ENCODE measurements around the gene MLEC.
"Not testable (repeated sequence)": the region's sequence is repeated elsewhere in the genome, so short reads cannot be mapped to it uniquely, and the experiment has no call there.

The MLEC gene

DNA sequence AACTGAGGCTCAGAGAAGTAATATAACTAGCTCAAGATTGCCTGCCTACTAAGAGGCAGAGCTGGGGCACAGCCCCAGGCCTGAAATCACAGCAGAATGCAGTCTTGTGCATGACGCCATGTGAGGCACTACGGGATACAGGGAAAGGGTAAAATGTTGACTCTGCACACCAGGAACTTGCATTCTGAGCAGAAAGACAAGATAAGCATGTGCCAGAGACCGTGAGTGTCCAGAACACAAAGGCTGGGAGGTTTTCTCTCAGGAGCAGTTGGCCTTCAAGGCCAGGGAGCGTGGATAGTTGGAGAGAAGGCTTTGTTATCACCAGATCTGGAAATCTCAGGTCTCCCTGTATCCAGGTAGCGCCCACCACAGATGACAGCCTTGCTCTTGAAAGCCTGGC lies 23.2 kb upstream of the MLEC start:
- no peak for DNase-seq

DNA sequence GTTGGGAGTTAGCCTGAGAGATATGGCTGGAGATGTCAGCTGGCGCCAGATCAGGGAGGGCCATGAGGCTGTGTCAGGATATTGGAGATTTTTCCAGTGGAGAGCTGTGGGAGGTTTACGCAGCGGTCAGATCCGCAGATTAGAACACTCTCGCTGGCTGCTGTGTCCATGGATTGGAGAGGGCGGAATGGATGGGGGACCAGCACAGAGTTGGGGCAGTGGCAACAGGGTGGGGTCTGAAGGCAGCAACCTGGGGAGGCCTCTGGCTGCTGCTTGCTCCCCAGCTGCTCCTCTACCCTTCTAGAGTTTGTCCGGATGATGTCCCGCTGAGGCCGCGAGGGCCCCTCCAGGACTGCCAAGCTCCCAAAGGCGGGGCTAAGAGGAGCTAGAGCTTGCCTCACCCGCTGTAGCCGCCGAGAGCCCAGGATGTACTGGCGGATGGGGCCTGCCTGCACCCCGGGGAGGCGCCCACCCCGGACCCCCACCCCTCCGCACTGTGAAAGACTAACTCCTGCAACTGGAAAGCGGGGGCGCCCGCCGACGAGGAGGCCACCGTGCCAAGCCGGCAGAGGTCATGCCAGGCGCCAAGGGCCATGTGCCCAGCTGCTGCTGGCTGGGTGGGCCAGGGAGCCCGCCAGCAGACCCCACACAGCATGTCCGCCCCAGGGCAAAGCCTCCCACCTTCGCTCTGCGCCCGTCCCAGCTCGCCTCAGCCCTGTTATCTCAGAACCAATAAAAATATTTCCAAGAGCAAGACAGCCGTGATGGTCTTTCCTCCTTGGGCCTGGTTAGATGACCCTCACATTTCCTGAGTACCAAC lies 20.2 kb upstream of the MLEC start:
- no peak for DNase-seq

DNA sequence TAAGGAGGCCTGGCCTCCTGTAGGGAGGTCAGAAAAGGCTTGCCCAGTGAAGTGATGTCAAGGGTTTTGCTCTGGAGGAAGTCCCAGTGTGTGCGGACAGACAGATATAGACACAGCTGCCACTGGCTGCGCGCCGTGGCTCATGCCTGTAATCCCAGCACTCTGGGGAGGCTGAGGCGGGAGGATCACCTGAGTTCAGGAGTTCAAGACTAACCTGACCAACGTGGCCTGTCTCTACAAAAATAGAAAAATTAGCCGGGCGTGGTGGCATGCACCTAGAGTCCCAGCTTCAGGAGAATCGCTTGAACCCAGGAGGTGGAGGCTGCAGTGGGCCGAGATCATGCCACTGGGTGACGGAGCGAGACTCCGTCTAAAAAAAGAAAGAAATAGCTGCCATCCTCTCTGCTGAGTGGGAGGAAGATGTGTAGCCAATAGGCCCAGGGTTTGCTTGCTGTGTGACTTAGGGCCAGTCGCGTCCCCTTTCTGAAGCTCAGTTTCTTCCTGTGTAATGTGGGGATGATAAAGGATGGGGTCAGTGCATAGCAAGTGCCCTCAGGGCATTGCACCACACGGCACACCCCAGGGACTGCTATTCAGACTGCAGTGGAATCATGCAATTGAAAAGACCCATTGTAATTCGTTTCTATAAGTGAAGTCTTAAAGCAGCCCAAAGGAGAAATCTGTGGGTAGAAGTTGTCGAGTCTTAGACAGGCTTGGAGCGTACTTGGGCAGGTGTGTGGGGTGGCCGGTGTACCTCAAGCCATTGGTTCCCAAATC lies 18.7 kb upstream of the MLEC start:
- no peak for DNase-seq

DNA sequence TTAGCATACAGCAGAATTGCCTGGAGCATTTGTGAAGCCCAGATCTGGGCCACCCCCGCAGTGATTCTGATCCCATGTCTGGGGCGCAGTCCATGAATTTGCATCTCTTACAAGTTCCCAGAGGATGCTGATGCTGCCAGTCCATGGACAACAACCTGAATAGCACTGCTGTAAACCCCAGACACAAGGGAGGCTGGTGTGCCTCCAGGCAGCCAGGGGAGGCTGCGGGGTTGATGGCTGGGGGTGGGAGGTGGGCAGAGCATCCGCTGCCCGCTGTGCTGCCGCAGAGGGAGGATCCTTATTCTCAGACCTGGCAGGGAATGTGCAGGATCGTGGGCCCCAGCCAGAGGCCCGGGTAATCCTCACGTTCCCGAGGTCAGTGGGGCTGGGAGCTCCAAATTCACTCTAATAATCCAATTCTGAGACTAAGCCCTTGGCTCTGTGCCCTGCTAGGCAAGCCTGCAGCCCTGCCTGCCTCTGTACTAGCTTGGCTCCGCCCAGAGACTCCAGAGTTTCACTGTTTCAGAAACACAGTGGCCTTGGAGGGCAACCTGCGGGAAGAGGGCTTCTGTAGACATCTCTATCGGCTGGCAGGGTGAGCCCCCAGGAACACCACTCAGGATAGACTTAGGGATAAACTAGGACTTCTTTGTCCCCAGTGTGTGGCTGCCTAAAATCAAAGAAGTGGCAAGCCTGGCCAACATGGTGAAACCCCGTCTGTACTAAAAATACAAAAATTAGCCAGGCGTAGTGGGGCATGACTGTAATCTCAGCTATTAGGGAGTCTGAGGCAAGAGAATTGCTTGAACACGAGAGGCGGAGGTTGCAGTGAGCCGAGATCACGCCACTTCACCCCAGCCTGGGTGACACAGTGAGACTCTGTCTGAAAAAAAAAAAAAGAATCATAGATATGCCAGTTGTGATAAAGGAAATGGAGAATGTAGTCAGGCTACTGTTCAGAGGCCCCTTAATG lies 17.8 kb upstream of the MLEC start:
- DNase-seq = no peak

DNA sequence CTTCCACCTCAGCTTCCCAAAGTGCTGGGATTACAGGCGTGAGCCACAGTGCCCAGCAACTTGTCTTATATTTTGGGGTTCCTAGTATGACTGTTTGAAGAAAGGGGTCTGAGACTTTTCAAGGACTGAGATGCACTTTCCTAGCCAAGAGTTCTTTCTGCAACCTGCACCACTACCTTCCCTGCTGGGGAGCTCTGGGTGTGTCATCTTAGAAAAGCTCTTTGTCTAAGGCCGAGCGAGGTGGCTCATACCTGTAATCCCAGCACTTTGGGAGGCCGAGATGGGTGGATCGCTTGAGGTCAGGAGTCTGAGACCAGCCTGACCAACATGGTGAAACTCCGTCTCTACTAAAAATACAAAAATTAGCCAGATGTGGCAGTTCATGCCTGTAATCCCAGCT lies 16.7 kb upstream of the MLEC start:
- not testable (repeated sequence) for DNase-seq

DNA sequence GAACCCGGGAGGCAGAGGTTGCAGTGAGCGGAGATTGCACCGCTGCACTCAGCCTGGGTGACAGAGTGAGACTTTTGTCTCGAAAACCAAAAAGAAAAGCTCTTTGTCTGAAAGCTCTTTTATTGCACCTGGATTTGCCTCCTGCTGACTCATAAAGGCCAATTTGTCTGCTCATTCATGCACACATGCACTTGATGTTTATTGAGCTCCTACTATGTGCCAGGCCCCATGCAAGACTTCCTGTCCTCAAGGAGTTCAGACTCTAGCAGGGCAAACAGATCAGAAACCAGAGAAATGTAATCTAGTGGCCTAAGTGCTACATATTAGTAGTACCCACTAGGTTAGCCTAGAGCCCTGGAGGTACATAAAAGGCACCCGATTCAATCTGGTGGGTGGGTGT lies 16.3 kb upstream of the MLEC start:
- no peak for DNase-seq

DNA sequence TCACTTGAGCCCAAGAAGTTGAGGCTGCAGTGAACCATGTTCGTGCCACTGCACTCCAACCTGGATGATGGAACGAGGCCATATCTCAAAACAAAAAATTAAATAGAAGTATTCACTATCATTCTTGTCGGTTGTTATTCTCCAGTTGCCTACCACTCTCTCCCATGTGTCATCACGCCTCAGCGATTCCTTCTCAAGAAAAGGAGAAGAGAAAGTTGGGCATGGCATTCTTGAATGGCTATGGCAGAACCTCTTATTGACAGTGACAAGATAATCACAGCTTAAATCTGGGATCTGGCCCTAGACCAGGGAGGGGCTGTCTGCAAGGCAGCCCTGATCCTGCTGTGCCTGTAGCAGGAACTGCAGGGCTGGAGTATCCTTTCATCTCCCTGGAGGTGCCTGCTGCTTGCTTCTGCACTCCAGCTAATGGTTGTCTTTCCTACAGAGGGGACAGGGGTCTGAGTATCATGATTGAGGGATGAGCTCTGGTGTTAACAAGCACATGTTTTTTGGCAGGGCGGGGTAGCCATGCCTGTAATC lies 12.8 kb upstream of the MLEC start:
- peak; percentile 67 for DNase-seq

DNA sequence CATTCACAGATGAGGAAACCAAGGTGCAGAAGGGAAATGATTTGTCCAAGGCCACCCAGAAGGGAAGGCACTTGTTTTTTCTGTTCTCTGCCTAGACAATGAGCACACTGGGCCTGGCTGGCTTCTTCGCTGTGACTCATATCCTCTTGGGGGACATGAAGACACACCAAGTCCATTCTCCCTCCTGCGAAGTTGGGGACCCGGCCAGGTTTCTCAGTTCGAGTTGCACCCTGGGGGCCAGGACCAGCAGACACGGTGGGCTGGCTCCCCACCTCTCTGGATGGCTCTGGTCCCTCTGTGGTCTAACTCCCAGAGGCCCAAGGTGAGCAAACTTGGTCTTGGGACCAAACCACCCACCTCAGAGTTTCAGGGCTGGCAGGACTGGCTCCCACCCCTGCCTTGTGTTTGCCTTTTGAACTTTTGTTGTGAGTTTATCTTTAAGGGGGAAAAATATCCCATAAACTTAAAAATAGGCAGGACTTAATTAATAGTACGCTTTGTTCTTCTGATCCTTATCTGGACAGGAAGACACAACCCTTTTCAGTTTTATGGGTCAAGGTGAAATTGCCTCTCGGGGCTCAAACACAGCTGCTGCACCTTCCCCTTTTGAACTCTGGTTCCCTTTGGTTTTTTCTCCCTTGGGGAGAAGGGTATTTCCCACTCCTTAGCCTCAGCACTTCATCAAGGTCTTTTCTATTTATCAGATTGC lies 9.0 kb upstream of the MLEC start:
- peak; percentile 46 for DNase-seq

DNA sequence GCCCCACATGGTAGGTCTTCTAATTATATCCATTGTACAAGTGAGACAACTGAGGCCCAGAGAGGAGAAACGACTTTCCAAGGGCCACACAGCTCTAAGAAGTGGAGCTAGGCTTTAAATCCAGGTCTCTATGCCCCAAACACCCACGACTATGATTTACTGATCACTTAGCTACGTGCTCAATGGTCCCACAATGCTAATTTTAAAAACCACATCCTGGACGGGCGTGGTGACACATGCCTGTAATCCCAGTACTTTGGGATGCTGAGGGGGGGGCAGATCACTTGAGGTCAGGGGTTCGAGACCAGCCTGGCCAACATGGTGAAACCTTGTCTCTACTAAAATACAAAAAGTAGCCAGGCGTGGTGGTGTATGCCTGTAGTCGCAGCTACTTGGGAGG lies 8.4 kb upstream of the MLEC start:
- DNase-seq = no peak

DNA sequence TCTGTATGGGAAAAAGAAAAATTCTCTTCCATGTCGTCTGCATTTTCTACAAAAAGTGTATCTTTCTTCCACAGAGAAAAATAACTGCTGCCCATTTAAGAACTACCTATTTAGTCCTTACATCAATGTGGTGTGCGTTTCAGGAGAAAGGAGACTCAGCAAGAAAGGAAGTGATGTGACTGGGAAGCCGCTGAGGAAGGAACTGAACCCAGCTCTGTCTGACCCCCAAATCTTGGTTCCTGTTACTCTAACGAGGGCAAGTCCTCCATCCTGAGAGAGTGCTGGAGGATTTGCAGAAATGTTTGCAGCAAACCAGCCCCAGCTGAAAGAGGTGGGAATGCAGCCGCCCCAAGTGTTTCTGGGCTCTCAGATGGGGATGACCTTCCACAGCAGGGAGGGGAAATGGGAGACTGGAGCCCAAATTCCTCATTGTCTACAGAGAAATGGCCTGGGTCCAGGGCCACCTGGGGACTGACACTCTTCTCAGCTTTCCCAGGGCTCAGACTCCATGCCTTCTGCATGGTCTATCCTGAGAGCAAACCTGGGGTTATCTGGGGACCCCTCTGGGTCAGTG lies 6.7 kb upstream of the MLEC start:
- peak; percentile 23 for DNase-seq

DNA sequence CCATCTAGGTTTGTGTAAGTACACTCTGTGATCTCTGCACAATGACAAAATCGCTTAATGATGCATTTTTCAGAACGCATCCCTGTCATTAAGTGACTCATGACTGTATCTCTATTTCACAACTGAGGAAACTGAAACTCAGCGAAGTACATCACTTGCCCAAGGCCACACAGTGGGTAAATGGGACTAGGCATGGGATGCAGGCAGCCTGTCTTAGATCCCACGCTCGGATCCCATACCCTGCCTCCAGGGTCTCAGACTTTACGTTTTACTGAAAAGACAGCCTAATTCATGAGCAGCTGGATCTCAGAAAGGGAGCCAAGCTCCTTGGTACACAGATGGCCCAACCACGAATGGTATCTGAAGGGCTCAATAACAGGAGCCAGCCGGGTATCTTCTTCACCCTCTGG lies 2.4 kb upstream of the MLEC start:
- peak; percentile 94 for DNase-seq

DNA sequence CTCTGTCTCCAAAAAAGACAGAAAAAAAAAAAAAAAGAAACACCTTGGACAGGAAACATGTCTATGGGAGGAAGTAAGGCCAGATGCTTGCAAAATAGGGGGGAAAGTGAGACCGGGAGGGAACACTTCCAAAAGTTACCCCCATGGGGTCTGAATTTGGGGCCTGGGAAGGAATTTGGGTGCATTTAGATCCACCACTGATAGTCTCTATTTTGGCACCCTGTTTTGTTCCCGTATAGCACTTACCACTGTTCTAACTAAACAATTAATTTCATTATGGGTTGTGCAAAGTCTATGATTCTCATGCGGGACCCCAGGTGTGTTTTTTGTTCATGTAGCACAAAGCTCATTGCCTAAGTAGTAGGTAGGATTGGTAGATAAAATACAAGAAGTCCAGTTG lies 1.4 kb upstream of the MLEC start:
- no peak for DNase-seq

DNA sequence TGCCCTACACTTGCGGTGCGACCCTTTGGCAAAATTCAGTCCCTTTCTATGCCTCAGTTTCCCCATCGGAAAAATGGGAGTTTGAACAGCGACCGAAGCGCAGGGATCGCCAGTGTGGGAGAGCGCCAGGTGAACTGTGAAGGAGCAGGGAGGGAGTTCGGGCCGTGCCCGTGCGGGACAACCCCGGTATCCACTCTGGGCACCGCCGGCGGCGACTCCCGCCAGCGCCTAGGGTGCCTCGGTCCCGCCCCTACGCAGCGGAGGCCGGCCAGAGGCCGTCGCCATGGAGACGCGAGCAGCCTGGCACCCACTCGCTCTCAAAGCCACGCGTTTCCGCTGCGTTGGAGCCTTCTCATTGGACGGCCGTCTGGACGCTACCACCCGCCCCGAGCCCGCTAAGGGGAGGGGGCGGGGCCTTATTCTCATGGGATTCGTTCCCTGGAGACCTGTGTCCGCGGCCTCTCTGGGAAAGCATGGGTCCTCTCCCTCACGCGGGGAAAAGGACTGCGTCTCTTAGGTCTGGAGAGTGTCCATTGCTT lies 729 bp upstream of the MLEC start:
- peak; percentile 100 for DNase-seq

DNA sequence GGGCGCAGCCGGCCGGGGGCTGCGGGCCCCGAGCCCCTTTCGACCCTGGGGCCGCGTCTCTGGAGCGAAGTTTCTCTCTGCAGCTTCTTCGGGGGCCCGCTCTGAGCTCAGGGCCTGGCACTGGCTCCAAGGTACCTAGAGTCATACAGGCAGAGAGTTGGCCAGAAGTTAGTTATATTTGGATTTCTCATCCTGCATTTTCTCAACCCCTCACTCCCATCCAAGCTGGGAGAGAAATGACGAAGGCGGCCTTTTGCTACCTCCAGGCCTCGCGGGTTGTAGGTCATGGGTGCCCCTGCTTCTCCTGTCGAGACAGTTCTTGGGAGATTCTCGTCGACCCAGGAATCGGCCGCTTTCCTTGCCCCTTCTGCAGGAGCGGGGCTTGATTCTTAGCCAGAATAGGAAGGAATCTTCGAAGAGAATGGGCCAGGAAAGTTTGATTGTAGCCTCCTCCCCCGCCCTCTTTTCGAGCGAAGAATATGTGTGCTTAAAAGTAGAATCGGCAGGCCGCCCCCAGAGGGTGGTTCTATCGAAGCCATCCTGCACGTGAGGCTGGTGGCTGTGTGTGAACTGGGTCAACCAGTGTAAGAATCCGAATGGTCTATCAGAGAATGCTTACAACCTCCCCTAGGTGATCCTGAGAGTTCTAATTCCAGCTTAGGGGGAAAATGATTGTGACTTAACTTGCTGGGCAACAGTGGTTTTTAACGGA lies 785 bp downstream of the MLEC start:
- peak; percentile 49 for DNase-seq

DNA sequence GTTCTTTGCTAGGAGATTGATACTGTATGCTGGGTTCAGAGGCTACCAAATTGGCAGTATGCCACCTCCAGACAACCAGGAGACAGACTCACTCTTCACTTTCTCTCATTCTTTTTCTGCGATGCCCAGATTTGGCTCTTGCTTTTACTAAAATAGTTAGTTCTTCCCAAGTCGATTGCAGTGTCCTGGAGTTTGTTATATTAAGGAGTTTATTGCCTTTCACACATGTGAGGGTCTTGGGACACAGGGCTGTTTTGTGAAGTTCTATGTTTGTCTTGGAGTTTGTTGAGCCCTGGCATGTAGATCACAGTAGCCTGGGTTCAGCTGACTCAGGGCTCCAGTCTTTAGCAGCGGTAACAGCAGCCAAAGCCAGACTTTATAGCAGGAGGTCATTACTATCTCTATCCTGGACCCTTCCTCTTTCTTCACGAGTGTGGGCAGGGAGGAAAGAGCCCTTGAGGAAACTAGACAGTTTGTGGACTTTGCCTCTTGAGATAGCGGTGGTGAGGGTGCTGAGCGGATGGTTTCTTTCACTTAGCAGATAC lies 1.6 kb downstream of the MLEC start:
- peak; percentile 48 for DNase-seq

DNA sequence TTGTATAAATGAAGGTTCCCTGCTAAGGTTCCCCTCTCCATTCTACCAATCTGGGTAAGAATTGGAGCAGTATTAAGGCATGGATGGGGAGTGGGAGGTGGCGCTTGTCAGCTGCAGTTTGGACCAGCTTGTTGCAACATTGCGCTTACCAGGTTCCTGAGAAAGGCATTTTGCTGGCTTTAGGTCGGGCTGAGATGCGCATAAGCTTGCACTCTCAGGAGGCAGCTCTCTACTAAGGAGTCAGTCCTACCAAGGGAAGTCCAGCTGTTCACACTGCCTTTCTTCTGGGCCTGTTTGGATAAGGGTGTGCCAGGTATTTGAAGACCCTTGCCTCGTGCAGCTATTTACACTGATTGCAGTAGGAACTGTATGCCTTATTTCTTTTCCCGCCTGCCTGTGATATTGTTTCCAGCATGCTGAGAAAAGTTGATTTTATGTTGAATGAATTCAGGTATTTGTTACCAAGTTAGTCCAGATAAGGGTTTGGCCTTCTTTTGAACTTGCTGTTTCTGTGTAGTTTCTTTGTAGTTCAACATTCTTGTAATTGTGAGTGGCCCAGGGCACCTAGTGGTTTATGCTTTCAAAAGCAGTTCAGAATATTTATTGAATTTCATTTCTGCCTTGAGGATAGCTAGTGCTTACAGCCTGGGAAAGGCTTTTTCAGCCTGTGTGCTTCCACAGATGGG lies 2.6 kb downstream of the MLEC start:
- no peak for DNase-seq

DNA sequence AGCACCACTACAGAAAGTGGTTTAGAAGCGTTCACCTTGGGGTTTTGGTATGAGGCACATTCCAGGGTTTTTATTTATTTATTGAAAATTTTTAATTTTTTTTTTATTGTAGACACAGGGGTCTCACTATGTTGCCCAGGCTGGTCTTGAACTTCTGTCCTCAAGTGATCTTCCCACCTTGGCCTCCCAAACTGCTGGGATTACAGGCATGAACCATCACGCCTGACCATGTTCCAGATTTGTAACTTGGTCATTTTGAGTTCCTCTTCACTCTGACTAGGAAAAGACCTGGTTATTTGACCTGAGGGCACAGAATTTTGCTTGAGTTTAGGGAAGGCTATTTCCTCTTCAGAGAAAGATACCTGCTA lies 3.1 kb downstream of the MLEC start:
- no peak for DNase-seq

DNA sequence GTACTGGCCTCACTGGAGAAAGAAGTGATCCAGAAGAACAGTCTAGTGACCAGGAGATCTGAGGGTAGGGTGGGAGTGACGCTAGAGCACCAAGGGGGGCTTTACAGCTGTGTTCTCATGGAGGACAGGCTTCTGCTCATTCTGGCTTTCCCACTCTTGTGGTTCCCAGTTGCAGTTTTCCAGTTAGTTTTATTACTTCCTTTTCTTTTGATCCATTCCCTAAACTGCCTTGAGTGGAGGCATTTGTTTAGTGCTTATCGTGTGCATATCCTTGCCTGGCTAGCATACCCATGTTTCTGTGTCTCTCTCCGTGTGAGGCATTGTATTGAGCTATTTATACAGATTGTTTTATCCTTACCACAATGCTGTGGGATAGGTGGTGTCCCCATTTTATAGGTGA lies 4.0 kb downstream of the MLEC start:
- DNase-seq = no peak

DNA sequence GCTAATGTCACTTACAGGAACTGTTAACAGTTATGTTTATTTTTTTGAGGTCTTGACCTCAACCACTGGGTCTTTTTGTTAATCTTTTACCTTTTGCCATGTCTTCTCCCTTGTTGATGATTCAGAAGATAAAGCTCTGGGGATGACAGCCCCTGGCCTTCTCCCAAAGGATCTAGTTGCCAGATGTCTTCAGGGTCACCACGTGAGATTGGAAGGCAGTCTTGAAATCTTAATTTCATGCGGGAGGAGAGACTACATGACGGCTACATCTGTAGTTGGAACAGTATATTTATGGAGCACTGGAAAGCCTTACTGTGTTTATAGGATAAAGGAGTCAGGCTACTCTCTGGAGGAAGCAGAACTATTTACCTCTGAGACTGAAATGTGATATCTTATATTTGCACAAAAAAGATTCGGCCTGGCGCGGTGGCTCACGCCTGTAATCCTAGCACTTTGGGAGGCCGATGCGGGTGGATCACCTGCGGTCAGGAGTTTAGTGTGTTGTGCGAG lies 5.6 kb downstream of the MLEC start:
- DNase-seq = no peak

DNA sequence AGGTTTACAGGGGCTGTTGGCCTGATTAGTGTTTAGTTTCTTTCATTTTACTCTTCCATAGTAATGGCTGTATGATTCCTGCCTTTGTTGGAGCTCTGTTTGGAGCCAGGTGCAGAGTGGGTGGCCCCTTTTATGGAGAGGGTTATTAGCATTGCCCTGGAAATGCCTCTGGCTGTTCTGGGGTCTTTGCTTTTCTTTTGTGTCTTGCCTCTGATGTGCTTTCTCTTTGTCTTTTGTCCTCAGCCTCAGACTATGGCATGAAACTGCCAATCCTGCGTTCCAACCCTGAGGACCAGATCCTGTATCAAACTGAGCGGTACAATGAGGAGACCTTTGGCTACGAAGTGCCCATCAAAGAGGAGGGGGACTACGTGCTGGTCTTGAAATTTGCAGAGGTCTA lies 6.9 kb downstream of the MLEC start:
- no peak for DNase-seq

Data from suppressor macrophage treated with lipopolysaccharide for 4 hours (primary cell).